ENCODE measurements around the gene MAN1A1.

Gene MAN1A1

DNA sequence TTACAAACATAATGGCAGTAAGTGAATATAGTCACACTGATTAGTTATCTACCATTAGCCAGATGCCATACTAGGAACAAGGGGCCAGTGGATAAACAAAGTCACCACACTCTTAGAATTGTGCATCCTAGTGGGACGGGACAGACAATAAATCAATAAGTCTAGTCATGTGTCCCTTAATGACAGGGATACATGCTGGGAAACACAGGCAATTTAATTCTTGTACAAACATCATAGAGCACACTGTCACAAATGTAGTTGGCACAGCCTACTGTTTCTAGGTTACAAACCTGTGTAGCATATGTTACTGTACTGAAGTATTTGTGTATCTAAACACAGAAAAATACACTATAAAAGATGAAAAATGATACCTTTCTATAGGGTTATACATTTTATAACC lies 148.1 kb downstream of the MAN1A1 start:
- H2AFZ ChIP-seq (ENCODE audit: low read length) = no peak overlapping the region
- H3K4me1 ChIP-seq (ENCODE audit: insufficient read depth, low read length, poor library complexity, severe bottlenecking) = peaks cover 46% of the 10 kb centered on the region
- peaks cover 24% of the 10 kb centered on the region for H3K36me3 ChIP-seq (ENCODE audit: insufficient read depth, low read length)
- no peaks in the 10 kb centered on the region for H3K27me3 ChIP-seq (ENCODE audit: insufficient read depth, low read length, poor library complexity, severe bottlenecking)
- no peaks in the 10 kb centered on the region for H3K9me2 ChIP-seq (replicated peaks; ENCODE audit: low read depth, low read length)
- no peak for TF ChIP-seq EZH2phosphoT487 (IDR thresholded peaks at IDR 0.05; ENCODE audit: borderline replicate concordance)
- H4K20me1 ChIP-seq (ENCODE audit: insufficient read depth, low read length, poor library complexity, severe bottlenecking) = no peaks in the 10 kb centered on the region
- no peak overlapping the region for H3K4me3 ChIP-seq (ENCODE audit: low read length, poor library complexity, severe bottlenecking)
- no peak overlapping the region for H3K9ac ChIP-seq (ENCODE audit: low read depth, low read length, poor library complexity, severe bottlenecking)
- H3K4me2 ChIP-seq (ENCODE audit: low read depth, low read length, poor library complexity, severe bottlenecking) = no peak overlapping the region
- H3F3A ChIP-seq (ENCODE audit: low read depth) = no peaks in the 10 kb centered on the region
- no peaks in the 10 kb centered on the region for H3K9me3 ChIP-seq (ENCODE audit: insufficient read depth, low read depth, low read length)
- no peaks in the 10 kb centered on the region for H3K79me2 ChIP-seq (ENCODE audit: insufficient read depth, low read length)

DNA sequence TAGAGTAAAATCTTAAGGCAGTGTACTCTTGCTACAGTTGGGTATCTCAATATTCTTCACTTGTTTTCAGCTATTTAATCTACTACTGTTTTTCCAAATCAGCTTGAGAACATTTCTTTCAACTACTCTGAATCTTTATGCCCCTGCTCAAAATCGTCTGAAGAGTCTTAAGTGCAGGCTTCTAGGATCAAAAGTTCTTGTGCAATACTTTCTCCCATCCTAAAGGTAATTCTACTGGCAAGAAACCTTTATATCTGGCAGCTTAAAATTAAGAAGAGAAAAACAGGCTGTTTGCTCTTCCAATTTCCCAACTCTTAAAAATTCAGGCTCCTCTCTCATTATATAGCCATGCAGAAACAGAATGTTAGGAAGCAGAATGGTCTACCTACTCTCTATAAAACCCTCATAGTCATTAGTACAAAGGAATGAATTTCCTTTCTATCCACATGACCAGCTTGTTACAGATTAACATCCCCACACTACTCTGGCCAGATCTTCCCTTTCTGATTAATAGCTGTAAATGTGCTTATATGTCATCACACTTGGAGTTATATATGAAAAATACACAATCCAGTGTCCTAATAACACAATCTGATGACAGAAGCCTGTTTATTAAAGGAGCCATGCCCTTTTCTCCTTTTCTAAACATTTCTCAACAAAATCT lies 148.9 kb downstream of the MAN1A1 start:
- Histone ChIP-seq H3F3A (ENCODE audit: low read depth) (no peaks in the 10 kb centered on the region), H3K4me3 (ENCODE audit: low read length, poor library complexity, severe bottlenecking) (no peak overlapping the region), H2AFZ (ENCODE audit: low read length) (no peak overlapping the region), H3K9ac (ENCODE audit: low read depth, low read length, poor library complexity, severe bottlenecking) (no peak overlapping the region), H3K79me2 (ENCODE audit: insufficient read depth, low read length) (no peaks in the 10 kb centered on the region), H4K20me1 (ENCODE audit: insufficient read depth, low read length, poor library complexity, severe bottlenecking) (no peaks in the 10 kb centered on the region), H3K9me2 (replicated peaks; ENCODE audit: low read depth, low read length) (no peaks in the 10 kb centered on the region), H3K4me1 (ENCODE audit: insufficient read depth, low read length, poor library complexity, severe bottlenecking) (peaks cover 46% of the 10 kb centered on the region), H3K27me3 (ENCODE audit: insufficient read depth, low read length, poor library complexity, severe bottlenecking) (no peaks in the 10 kb centered on the region), H3K4me2 (ENCODE audit: low read depth, low read length, poor library complexity, severe bottlenecking) (no peak overlapping the region), H3K36me3 (ENCODE audit: insufficient read depth, low read length) (peaks cover 24% of the 10 kb centered on the region), H3K9me3 (ENCODE audit: insufficient read depth, low read depth, low read length) (no peaks in the 10 kb centered on the region)
- no peak for TF ChIP-seq EZH2phosphoT487 (IDR thresholded peaks at IDR 0.05; ENCODE audit: borderline replicate concordance)
- TF ChIP-seq, protein P1, sequence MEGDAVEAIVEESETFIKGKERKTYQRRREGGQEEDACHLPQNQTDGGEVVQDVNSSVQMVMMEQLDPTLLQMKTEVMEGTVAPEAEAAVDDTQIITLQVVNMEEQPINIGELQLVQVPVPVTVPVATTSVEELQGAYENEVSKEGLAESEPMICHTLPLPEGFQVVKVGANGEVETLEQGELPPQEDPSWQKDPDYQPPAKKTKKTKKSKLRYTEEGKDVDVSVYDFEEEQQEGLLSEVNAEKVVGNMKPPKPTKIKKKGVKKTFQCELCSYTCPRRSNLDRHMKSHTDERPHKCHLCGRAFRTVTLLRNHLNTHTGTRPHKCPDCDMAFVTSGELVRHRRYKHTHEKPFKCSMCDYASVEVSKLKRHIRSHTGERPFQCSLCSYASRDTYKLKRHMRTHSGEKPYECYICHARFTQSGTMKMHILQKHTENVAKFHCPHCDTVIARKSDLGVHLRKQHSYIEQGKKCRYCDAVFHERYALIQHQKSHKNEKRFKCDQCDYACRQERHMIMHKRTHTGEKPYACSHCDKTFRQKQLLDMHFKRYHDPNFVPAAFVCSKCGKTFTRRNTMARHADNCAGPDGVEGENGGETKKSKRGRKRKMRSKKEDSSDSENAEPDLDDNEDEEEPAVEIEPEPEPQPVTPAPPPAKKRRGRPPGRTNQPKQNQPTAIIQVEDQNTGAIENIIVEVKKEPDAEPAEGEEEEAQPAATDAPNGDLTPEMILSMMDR (conservative IDR thresholded peaks at IDR 0.05; ENCODE audit: low read length) = no peak

DNA sequence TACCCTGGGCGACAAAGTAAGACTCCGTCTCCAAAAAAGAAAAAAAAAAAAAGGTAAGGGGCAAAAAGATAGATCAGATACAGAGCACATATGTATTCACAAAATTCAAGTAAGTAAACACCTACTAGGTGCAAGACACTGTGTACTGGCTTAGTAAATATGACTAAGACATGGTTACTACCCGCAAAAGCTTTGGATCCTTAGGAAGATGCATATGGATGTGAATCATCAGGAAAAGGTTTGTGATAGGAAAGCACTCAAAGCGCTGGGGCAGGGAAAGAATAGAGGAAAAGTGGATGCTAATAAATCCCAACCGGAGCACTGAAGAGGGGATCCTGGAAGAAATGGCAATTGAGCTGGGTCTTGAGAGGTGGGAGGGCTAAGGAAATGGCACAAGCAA lies 152.3 kb downstream of the MAN1A1 start:
- Histone ChIP-seq H3K79me2 (ENCODE audit: insufficient read depth, low read length) (no peaks in the 10 kb centered on the region), H3F3A (ENCODE audit: low read depth) (no peaks in the 10 kb centered on the region), H4K20me1 (ENCODE audit: insufficient read depth, low read length, poor library complexity, severe bottlenecking) (no peaks in the 10 kb centered on the region), H2AFZ (ENCODE audit: low read length) (no peak overlapping the region), H3K4me3 (ENCODE audit: low read length, poor library complexity, severe bottlenecking) (peak overlapping the region; percentile 51), H3K9me2 (replicated peaks; ENCODE audit: low read depth, low read length) (no peaks in the 10 kb centered on the region), H3K4me1 (ENCODE audit: insufficient read depth, low read length, poor library complexity, severe bottlenecking) (peaks cover 48% of the 10 kb centered on the region), H3K4me2 (ENCODE audit: low read depth, low read length, poor library complexity, severe bottlenecking) (peak overlapping the region; percentile 52), H3K9ac (ENCODE audit: low read depth, low read length, poor library complexity, severe bottlenecking) (peak overlapping the region; percentile 59), H3K36me3 (ENCODE audit: insufficient read depth, low read length) (peaks cover 13% of the 10 kb centered on the region; the same call in 1 of the 2 replicates), H3K9me3 (ENCODE audit: insufficient read depth, low read depth, low read length) (no peaks in the 10 kb centered on the region), H3K27me3 (ENCODE audit: insufficient read depth, low read length, poor library complexity, severe bottlenecking) (no peaks in the 10 kb centered on the region)
- no peak for TF ChIP-seq EZH2phosphoT487 (IDR thresholded peaks at IDR 0.05; ENCODE audit: borderline replicate concordance)
- TF ChIP-seq, protein P1 (conservative IDR thresholded peaks at IDR 0.05; ENCODE audit: low read length) = no peak

DNA sequence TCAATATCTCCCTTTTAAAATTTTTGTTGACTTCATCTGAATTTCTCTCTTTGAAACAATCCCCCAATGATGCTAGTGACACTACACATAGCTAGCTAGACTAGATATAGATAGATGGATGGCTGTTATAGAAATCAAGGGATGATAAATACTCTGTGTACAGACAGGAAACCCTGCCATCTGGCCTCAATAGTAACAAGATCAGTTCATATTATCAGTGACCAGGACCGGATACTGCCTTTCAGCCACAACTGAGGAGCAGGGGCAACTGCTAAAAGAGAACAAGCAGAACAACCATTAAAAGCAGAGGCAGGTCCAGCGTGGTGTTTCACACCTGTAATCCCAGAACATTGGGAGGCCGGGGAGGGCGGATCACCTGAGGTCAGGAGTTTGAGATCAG lies 152.8 kb downstream of the MAN1A1 start:
- Histone ChIP-seq H3K9me3 (ENCODE audit: insufficient read depth, low read depth, low read length) (no peaks in the 10 kb centered on the region), H3K4me3 (ENCODE audit: low read length, poor library complexity, severe bottlenecking) (peak overlapping the region; percentile 51), H3K9me2 (replicated peaks; ENCODE audit: low read depth, low read length) (no peaks in the 10 kb centered on the region), H3K4me1 (ENCODE audit: insufficient read depth, low read length, poor library complexity, severe bottlenecking) (peaks cover 54% of the 10 kb centered on the region), H3F3A (ENCODE audit: low read depth) (no peaks in the 10 kb centered on the region), H3K4me2 (ENCODE audit: low read depth, low read length, poor library complexity, severe bottlenecking) (peak overlapping the region; percentile 52), H3K36me3 (ENCODE audit: insufficient read depth, low read length) (peaks cover 13% of the 10 kb centered on the region; the same call in 1 of the 2 replicates), H3K79me2 (ENCODE audit: insufficient read depth, low read length) (no peaks in the 10 kb centered on the region), H3K27me3 (ENCODE audit: insufficient read depth, low read length, poor library complexity, severe bottlenecking) (no peaks in the 10 kb centered on the region), H3K9ac (ENCODE audit: low read depth, low read length, poor library complexity, severe bottlenecking) (peak overlapping the region; percentile 59), H2AFZ (ENCODE audit: low read length) (no peak overlapping the region), H4K20me1 (ENCODE audit: insufficient read depth, low read length, poor library complexity, severe bottlenecking) (no peaks in the 10 kb centered on the region)
- TF ChIP-seq, protein P1 (conservative IDR thresholded peaks at IDR 0.05; ENCODE audit: low read length) = no peak
- TF ChIP-seq EZH2phosphoT487 (IDR thresholded peaks at IDR 0.05; ENCODE audit: borderline replicate concordance) = no peak

All from Loucy (cell line).